GM23338 (cell line): Measurements from ENCODE around the gene C17orf100.

Experiments used
- CREB1 ChIP-seq: fragments of 250-450 bp; sonication (Bioruptor Pico); IDR thresholded peaks from 2 replicates; pipeline ENCODE4 v1.5.0; 2020; ENCODE audit warnings: low read depth, mild to moderate bottlenecking, moderate library complexity
- CTCF ChIP-seq, 2 experiments: fragments of 200-600 bp in 1 of 2; sonication (generic) in 1 of 2; conservative IDR thresholded peaks; 2 replicates each; pipeline versions ENCODE4 v1.5.1 to v1.6.1; 2016 to 2017; ENCODE audit warnings: antibody characterized with exemption in 2 of 2, low read depth in 2 of 2, mild to moderate bottlenecking in 2 of 2, moderate library complexity in 1 of 2
- ETS1 ChIP-seq: IDR thresholded peaks from 2 replicates; pipeline ENCODE4 v1.6.1; 2016; ENCODE audit warnings: antibody characterized with exemption
- EZH2 ChIP-seq: fragments of 200-600 bp; sonication (generic); IDR thresholded peaks from one replicate; pipeline ENCODE4 v1.8.0; 2017; ENCODE audit warnings: antibody characterized with exemption, mild to moderate bottlenecking, low read depth; ENCODE audit not compliant: unreplicated experiment
- EZH2phosphoT487 ChIP-seq: fragments of 200-600 bp; sonication (generic); IDR thresholded peaks from one replicate; pipeline ENCODE4 v1.8.1; 2018; ENCODE audit warnings: antibody characterized with exemption; ENCODE audit not compliant: unreplicated experiment
- JUNB ChIP-seq: IDR thresholded peaks from one replicate; pipeline ENCODE4 v1.6.1; 2016; ENCODE audit warnings: antibody characterized with exemption; ENCODE audit not compliant: unreplicated experiment
- NANOG ChIP-seq: IDR thresholded peaks from 2 replicates; pipeline ENCODE4 v1.6.1; 2016; ENCODE audit warnings: antibody characterized with exemption, borderline replicate concordance
- POLR2AphosphoS5 ChIP-seq: IDR thresholded peaks from 2 replicates; pipeline ENCODE4 v1.6.1; 2016; ENCODE audit warnings: antibody characterized with exemption, low read depth
- REST ChIP-seq: IDR thresholded peaks from one replicate; pipeline ENCODE4 v1.6.1; 2018; ENCODE audit warnings: antibody characterized with exemption; ENCODE audit not compliant: unreplicated experiment
- STAT1 ChIP-seq: IDR thresholded peaks from one replicate; pipeline ENCODE4 v1.6.1; 2016; ENCODE audit warnings: antibody characterized with exemption; ENCODE audit not compliant: unreplicated experiment
- ZNF114 ChIP-seq: fragments of 250-450 bp; sonication (Bioruptor Pico); IDR thresholded peaks from 2 replicates; pipeline ENCODE4 v1.5.0; 2020; ENCODE audit warnings: mild to moderate bottlenecking, moderate library complexity
- ZNF331 ChIP-seq: fragments of 250-450 bp; sonication (Bioruptor Pico); IDR thresholded peaks from 2 replicates; pipeline ENCODE4 v1.5.0; 2020; ENCODE audit warnings: low read depth, mild to moderate bottlenecking, moderate library complexity
- ZNF462 ChIP-seq: fragments of 250-450 bp; sonication (Bioruptor Pico); IDR thresholded peaks from 2 replicates; pipeline ENCODE4 v1.5.0; 2020; ENCODE audit warnings: mild to moderate bottlenecking, moderate library complexity

- TF ChIP-seq CTCF (conservative IDR thresholded peaks at IDR 0.05; ENCODE audit: low read depth in 2 of 2) (no peak), POLR2AphosphoS5 (no peak), EZH2 (no peak), REST (no peak), EZH2phosphoT487 (no peak), CREB1 (CRISPR knock-in tag) (no peak), ZNF331 (CRISPR knock-in tag) (no peak), ETS1 (no peak), JUNB (no peak), NANOG (no peak), STAT1 (no peak), ZNF114 (CRISPR knock-in tag) (no peak), ZNF462 (CRISPR knock-in tag) (no peak)
Measured at GRCh38 chr17:6632530-6632929, 19.0 kb upstream of the C17orf100 start.
